Left hindlimb (tissue), 1 donor: Measurements from ENCODE around the gene RASGRP1.

Experiments
- DNase-seq: peaks from one replicate; pipeline ENCODE4 v3.0.0-alpha.2; 2018

Gene RASGRP1

GRCh38 chr15:38496151-38496550 lies 68.5 kb downstream of the RASGRP1 start:
- DNase-seq: no peak

GRCh38 chr15:38490242-38490922 lies 74.2 kb downstream of the RASGRP1 start:
- no peak for DNase-seq

- no peak for DNase-seq
These were observed 77.2 kb downstream of the RASGRP1 start for GRCh38 chr15:38487378-38487777.

GRCh38 chr15:38486936-38487335 lies 77.7 kb downstream of the RASGRP1 start:
- DNase-seq: no peak

GRCh38 chr15:38482572-38482971 lies 82.0 kb downstream of the RASGRP1 start:
- DNase-seq: no peak

GRCh38 chr15:38481761-38482160 lies 82.9 kb downstream of the RASGRP1 start:
- DNase-seq: no peak

- DNase-seq: no peak
These were observed 83.5 kb downstream of the RASGRP1 start for GRCh38 chr15:38481113-38481512.

GRCh38 chr15:38479756-38480155 lies 84.9 kb downstream of the RASGRP1 start:
- DNase-seq: no peak

GRCh38 chr15:38479266-38479665 lies 85.3 kb downstream of the RASGRP1 start:
- no peak for DNase-seq

GRCh38 chr15:38477637-38478036 lies 87.0 kb downstream of the RASGRP1 start:
- DNase-seq: no peak

GRCh38 chr15:38476120-38476519 lies 88.5 kb downstream of the RASGRP1 start:
- no peak for DNase-seq

- no peak for DNase-seq
These were observed 89.3 kb downstream of the RASGRP1 start for GRCh38 chr15:38475361-38475760.

GRCh38 chr15:38474155-38474757 lies 90.4 kb downstream of the RASGRP1 start:
- DNase-seq: no peak

- DNase-seq: no peak
These were observed 92.6 kb downstream of the RASGRP1 start for GRCh38 chr15:38471974-38472373.

GRCh38 chr15:38470816-38471215 lies 93.8 kb downstream of the RASGRP1 start:
- DNase-seq: no peak

GRCh38 chr15:38464675-38465074 lies 99.9 kb downstream of the RASGRP1 start:
- no peak for DNase-seq

GRCh38 chr15:38463893-38464292 lies 100.7 kb downstream of the RASGRP1 start:
- DNase-seq: no peak

- DNase-seq: no peak
These were observed 103.4 kb downstream of the RASGRP1 start for GRCh38 chr15:38461066-38461833.

GRCh38 chr15:38460543-38460942 lies 104.1 kb downstream of the RASGRP1 start:
- no peak for DNase-seq

- DNase-seq: no peak
These were observed 105.1 kb downstream of the RASGRP1 start for GRCh38 chr15:38459480-38459879.

- DNase-seq: no peak
These were observed 106.0 kb downstream of the RASGRP1 start for GRCh38 chr15:38458646-38459045.

GRCh38 chr15:38455092-38455491 lies 109.5 kb downstream of the RASGRP1 start:
- DNase-seq: no peak

- DNase-seq: no peak
These were observed 109.9 kb downstream of the RASGRP1 start for GRCh38 chr15:38454696-38455090.
